H54 (cell line): Measurements from ENCODE around the gene ZBTB6.

Experiments used
- DNase-seq: peaks from one replicate; pipeline ENCODE4 v3.0.0; 2011; ENCODE audit warnings: low spot score, mixed read lengths; ENCODE audit not compliant: insufficient read length
- FAIRE-seq: peaks from 3 replicates; lab custom pipeline; 2011; peaks lifted over from hg19 to GRCh38; lab: Jason Lieb, UNC
- POLR2A ChIP-seq: IDR thresholded peaks from 2 replicates; pipeline ENCODE4 v1.6.1; 2011; ENCODE audit warnings: low read depth, mild to moderate bottlenecking, low read length

Gene ZBTB6

GRCh38 chr9:122912964-122913673, at the start of gene ZBTB6:
Gene ZBTB6 (minus strand): TSS chr9:122913323. CDS start chr9:122912072, 1,251 bp downstream.
- TF ChIP-seq POLR2A = peak; percentile 38; the same call in 1 of the 2 replicates
- FAIRE-seq (peak; percentile 99), DNase-seq (peak; percentile 81)

- FAIRE-seq (peak; percentile 92), DNase-seq (no peak)
- TF ChIP-seq POLR2A = no peak
Measured at GRCh38 chr9:122961139-122961538, 48.0 kb upstream of the ZBTB6 start.

GRCh38 chr9:122955961-122956360, 42.8 kb upstream of the ZBTB6 start:
- no peak for TF ChIP-seq POLR2A
- DNase-seq (no peak), FAIRE-seq (peak; percentile 92)

GRCh38 chr9:122954253-122954691, 41.1 kb upstream of the ZBTB6 start:
- TF ChIP-seq POLR2A = no peak
- FAIRE-seq (peak; percentile 95), DNase-seq (peak; percentile 13)

DNA sequence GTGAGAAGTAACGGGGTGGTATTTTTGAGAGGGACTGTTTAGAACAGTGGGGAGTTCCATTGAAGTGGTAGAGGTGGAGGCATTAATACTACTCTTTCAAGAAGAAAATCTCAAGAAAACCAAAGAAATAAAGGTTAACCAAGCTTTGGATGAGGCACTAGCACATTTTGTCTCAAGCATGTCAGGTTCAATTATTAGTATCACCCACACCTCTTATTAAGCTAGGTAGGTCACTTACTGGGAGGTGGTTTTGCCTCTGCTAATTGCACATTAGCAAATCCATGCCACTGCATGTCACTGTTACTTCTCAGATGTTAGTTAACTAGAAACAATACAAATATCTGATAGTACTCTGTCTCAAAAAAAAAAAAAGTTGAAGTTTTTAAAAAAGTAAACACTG, 37.9 kb upstream of the ZBTB6 start:
- no peak for TF ChIP-seq POLR2A
- FAIRE-seq (peak; percentile 89), DNase-seq (no peak)

GRCh38 chr9:122950263-122950662, 37.1 kb upstream of the ZBTB6 start:
- no peak for TF ChIP-seq POLR2A
- DNase-seq (no peak), FAIRE-seq (no peak)

DNA sequence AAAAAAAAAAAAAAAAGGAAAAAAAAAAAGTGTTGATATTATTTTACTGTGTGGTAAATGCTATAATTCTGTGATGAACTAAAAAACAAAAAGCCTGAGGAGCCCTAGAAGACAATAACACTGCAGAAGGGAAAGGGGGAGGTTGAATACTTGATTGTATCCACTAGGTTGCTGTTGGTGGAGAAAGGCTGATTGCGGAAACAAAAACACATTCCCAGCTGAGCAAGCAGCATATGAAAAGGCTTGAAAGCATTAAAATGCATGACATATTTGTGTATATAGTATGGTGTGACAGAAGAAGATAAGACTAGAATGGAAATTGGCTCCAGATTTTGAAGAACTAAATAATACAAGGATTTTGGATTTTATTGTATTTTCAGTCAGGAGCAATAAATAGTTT, 36.6 kb upstream of the ZBTB6 start:
- TF ChIP-seq POLR2A = no peak
- DNase-seq (no peak), FAIRE-seq (peak; percentile 87)

- TF ChIP-seq POLR2A = no peak
- DNase-seq (no peak), FAIRE-seq (no peak)
Measured at GRCh38 chr9:122948313-122948712, 35.2 kb upstream of the ZBTB6 start.

DNA sequence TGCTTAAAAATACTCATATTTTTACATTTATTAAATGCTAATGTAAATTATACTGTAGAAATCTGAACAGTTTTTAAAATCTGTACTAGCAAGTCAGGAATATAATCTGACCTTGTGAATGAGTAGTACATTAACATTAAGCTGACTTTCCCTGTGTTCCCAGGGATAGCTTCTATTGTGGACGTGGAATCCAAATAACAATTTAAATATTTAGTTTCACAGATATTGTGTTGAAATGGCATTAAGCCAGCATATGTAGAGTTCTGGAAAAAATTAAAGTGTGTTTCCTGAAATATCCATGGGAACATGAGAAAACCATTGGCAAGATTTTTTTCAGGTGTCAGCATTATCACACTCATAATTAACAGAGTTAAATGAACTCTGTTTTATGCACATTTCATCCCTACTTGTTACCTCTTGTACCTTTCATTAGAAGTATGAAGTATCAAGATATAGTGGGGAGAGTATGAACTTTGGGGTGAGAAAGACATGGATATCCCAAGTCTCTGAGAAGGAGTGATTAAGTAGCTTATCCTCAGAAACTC, 33.4 kb upstream of the ZBTB6 start:
- TF ChIP-seq POLR2A = no peak
- FAIRE-seq (no peak), DNase-seq (no peak)

DNA sequence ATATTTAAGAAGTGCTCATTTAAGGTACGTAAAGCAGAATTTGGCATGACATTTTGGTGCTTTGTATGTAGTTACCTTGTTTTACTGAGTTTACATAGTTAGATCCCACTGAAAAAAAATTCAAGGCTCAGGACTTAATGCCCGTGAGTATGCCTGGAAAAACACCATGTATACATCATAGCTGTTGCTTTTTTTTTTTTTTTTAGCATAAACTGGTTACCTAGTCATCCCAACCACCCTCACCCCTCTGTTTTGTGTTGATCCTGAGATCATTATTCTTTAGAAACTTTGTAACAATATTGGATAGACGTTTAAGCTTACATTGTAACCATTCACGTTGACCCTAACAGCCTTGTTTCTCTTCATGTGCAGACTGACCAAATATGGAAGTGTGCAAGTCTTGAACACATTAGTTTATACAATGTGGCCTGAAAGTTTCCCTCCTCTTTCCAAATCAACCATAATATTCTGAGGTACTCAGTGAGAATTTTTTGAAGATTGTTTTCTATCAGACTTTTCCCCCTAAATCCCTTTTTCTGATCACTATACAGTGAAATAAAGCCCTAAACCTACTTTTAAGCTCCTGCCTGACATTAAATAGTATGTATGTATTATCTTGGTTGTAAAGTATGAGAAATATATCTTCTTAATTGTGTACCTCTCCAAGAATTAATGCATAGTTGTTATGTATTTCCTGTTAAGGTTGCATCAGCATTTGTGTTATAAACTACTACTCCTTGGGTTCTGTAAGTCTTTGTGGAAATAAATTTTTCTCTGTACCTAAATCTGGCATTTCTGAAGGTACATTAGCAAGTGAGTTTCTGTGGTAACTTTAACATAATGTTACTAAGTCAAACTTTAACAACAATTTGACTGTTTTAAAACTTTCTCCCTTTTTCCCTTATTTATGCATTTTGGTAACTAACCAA, 32.1 kb upstream of the ZBTB6 start:
- no peak for TF ChIP-seq POLR2A
- DNase-seq = no peak
- FAIRE-seq = peak; percentile 67

- peak; percentile 11 for DNase-seq
Measured at GRCh38 chr9:122941582-122942234, 28.6 kb upstream of the ZBTB6 start.

DNA sequence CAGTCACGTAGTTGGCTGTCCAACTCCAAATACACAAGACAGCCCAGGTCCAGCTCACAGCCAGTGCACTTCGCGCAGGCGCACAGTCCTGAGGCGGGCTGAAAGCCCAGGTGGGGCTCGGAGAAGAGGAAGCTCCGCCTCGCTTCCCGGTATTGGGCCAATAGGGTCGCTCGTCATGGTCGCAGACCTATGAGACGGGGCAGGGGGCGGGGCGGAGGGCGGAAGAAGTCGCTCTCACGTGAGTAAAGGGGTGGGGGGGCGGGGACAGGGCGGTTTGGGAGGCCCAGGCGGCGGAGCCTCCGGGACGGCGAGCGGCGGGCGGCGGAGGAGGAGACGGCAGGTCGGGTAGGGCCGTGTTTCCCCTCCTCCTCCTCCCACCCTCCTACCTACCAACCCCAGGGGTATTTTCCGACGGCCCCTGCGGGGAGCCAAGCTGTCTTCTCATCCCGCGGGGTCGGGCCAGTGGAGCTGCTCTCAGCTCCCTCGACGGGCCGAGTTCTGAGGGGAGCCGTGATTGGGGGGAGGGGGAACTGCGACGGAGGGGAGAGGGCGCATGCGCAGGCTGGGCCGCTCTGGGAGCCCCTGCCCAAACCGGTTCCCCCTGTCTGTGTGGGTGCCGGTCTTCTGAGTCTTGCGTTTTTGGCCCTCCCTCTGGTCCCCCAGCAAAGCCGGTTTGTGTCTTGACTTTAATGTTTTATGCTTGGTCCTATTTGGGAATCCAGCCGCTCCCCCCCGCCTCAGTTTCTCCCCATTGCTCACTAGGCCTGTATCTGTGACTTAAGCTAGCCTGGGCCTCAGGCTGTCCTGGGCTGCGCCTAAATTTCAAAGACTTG, 27.8 kb upstream of the ZBTB6 start, which contains the start of gene RABGAP1:
Gene RABGAP1 (plus strand): TSS at position 272 of the 833 bp plus-strand sequence. CDS start 16,040 bp downstream, outside the sequence.
- FAIRE-seq = peak; percentile 99
- peak; percentile 99 for DNase-seq

More at GRCh38 chr9:122941582-122942234, 28.6 kb upstream of the ZBTB6 start:
- no peak for TF ChIP-seq POLR2A
- FAIRE-seq = peak; percentile 96

More for the DNA sequence above, 27.8 kb upstream of the ZBTB6 start, which contains the start of gene RABGAP1:
- TF ChIP-seq POLR2A = peak; percentile 81
